Osteoblast (primary cell): ENCODE results near the gene UCN2. TPM values are rescaled to one million over a fixed set of nuclear protein-coding genes. Genes with fewer than 3 reads are reported as not detected.
A peak's percentile ranks its signal among the peaks of the same experiment; 100 is the strongest.

ENCODE experiments used
- DNase-seq: peaks from one replicate; pipeline ENCODE4 v3.0.0; 2011; ENCODE audit warnings: low spot score, mixed read lengths; ENCODE audit not compliant: insufficient read length; ENCODE audit errors: missing footprints
- H2AFZ ChIP-seq: 2 replicates; pipeline ENCODE4 v1.6.0; 2011; ENCODE audit warnings: mild to moderate bottlenecking, low read length
- H3K27ac ChIP-seq: 2 replicates; pipeline ENCODE4 v1.5.1; 2011; ENCODE audit warnings: mild to moderate bottlenecking, low read depth, low read length, moderate library complexity
- H3K27me3 ChIP-seq: 2 replicates; pipeline ENCODE4 v1.6.0; 2012; ENCODE audit warnings: mild to moderate bottlenecking, control low read depth, inconsistent platforms, low read length, moderate library complexity; ENCODE audit not compliant: insufficient read depth
- H3K36me3 ChIP-seq: 2 replicates; pipeline ENCODE4 v1.5.1; 2011; ENCODE audit warnings: mild to moderate bottlenecking, low read length, control low read depth, moderate library complexity; ENCODE audit not compliant: insufficient read depth
- H3K4me1 ChIP-seq: 2 replicates; pipeline ENCODE4 v1.5.1; 2011; ENCODE audit warnings: mild to moderate bottlenecking, low read length, control low read depth, moderate library complexity; ENCODE audit not compliant: insufficient read depth
- H3K4me2 ChIP-seq: 2 replicates; pipeline ENCODE4 v1.6.0; 2011; ENCODE audit warnings: mild to moderate bottlenecking, low read length; ENCODE audit not compliant: insufficient read depth
- H3K4me3 ChIP-seq: fragments of 200-600 bp; sonication (generic); 3 replicates; pipeline ENCODE4 v1.5.1; 2012; ENCODE audit warnings: mild to moderate bottlenecking, low read length, inconsistent platforms; ENCODE audit not compliant: insufficient read depth
- H3K79me2 ChIP-seq: 2 replicates; pipeline ENCODE4 v1.6.0; 2012; ENCODE audit warnings: mild to moderate bottlenecking, low read length, control low read depth, inconsistent platforms; ENCODE audit not compliant: insufficient read depth
- H3K9me3 ChIP-seq: 2 replicates; pipeline ENCODE4 v1.5.1; 2011; ENCODE audit warnings: low read depth, low read length, control low read depth
- H4K20me1 ChIP-seq: 2 replicates; pipeline ENCODE4 v1.6.0; 2012; ENCODE audit warnings: mild to moderate bottlenecking, low read length, control low read depth; ENCODE audit not compliant: insufficient read depth
- CTCF ChIP-seq: IDR thresholded peaks from 2 replicates; pipeline ENCODE4 v1.5.1; 2011; ENCODE audit warnings: mild to moderate bottlenecking, low read depth, low read length, moderate library complexity; ENCODE audit errors: extremely low read depth
- total RNA-seq: library from RNA; depleted of rRNA; stranded (reverse); fragments of >200 nt; gene quantifications from 2 replicates; pipeline ENCODE4 v1.2.3, GENCODE V29; 2012

The UCN2 gene
- total RNA-seq, 1 donor, result 0.72 TPM

DNA sequence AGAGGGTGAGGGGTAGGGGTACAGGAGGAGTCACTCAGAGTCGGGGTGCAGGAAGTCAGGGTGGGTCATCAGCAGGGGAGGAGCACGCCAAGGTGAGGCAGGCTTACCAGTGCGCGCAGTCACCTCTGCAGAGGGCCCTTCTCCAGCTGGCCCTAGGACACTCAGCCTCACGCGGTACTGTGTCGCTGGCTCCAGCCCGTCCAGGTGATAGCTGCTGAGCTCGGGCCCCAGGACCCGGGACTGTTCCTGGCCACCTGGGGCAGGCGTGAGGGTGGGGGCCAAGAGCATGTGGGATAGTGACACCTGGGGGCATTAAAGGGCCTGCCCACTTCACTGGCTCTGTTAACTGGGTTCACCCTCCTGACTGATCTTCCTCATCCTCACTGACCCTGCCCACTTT, 24.1 kb upstream of the UCN2 start:
- TF ChIP-seq CTCF, result no peak
- Histone ChIP-seq H3K27me3 (no peaks in the 10 kb centered on the region), H3K4me1 (no peaks in the 10 kb centered on the region), H3K79me2 (no peaks in the 10 kb centered on the region), H3K27ac (no peak overlapping the region), H4K20me1 (no peaks in the 10 kb centered on the region), H2AFZ (no peak overlapping the region), H3K4me2 (no peak overlapping the region), H3K36me3 (peaks cover 9% of the 10 kb centered on the region), H3K9me3 (no peaks in the 10 kb centered on the region), H3K4me3 (no peak overlapping the region)
- no peak for DNase-seq

- no peak overlapping the region for H2AFZ ChIP-seq
- H3K79me2 ChIP-seq, result no peaks in the 10 kb centered on the region
- no peak overlapping the region for H3K4me3 ChIP-seq
- H3K4me2 ChIP-seq, result no peak overlapping the region
- no peak for DNase-seq
- peaks cover 15% of the 10 kb centered on the region for H3K36me3 ChIP-seq
- H3K9me3 ChIP-seq, result no peaks in the 10 kb centered on the region
- no peak for TF ChIP-seq CTCF
- H3K4me1 ChIP-seq, result no peaks in the 10 kb centered on the region
- H4K20me1 ChIP-seq, result no peaks in the 10 kb centered on the region
- no peaks in the 10 kb centered on the region for H3K27me3 ChIP-seq
- no peak overlapping the region for H3K27ac ChIP-seq
Measured at GRCh38 chr3:48585411-48585810, 21.8 kb upstream of the UCN2 start.

- Histone ChIP-seq H4K20me1 (no peaks in the 10 kb centered on the region), H3K79me2 (no peaks in the 10 kb centered on the region), H3K9me3 (no peaks in the 10 kb centered on the region), H3K4me1 (no peaks in the 10 kb centered on the region), H3K36me3 (peaks cover 15% of the 10 kb centered on the region), H3K4me2 (no peak overlapping the region), H3K27ac (no peak overlapping the region), H2AFZ (no peak overlapping the region), H3K4me3 (no peak overlapping the region), H3K27me3 (no peaks in the 10 kb centered on the region)
- no peak for TF ChIP-seq CTCF
- DNase-seq, result no peak
Measured at GRCh38 chr3:48584836-48585235, 21.3 kb upstream of the UCN2 start.

GRCh38 chr3:48581621-48582481, 18.3 kb upstream of the UCN2 start:
- H3K9me3 ChIP-seq, result no peaks in the 10 kb centered on the region
- H3K4me1 ChIP-seq, result no peaks in the 10 kb centered on the region
- no peak overlapping the region for H3K4me3 ChIP-seq
- H2AFZ ChIP-seq, result no peak overlapping the region
- peaks cover 16% of the 10 kb centered on the region for H3K36me3 ChIP-seq
- H3K27me3 ChIP-seq, result no peaks in the 10 kb centered on the region
- no peak overlapping the region for H3K27ac ChIP-seq
- H3K4me2 ChIP-seq, result no peak overlapping the region
- no peak for TF ChIP-seq CTCF
- no peaks in the 10 kb centered on the region for H3K79me2 ChIP-seq
- peak; percentile 91 for DNase-seq
- H4K20me1 ChIP-seq, result no peaks in the 10 kb centered on the region
